Measurements from ENCODE around the gene CDK5RAP3.

Gene CDK5RAP3

GRCh38 chr17:47970725-47971499, at the start of gene CDK5RAP3:
CDK5RAP3 (plus strand) TSS chr17:47971113; CDS start chr17:47971147, 34 bp downstream.
- CTCF ChIA-PET: interaction anchor here (0.6 to 21.9 kb wide), 30 partner anchors 8 to 814 kb away, joined by 3 to 592 read pairs (median 4); partner anchors contain the start of genes PNPO, PRR15L, SCRN2 and SNX11
- peak within 1 kb of the TSS; percentile 87 for H3K4me3 ChIP-seq (ENCODE audit: low read depth, low read length)
- H3K9me3 ChIP-seq (ENCODE audit: control insufficient read depth, insufficient read depth, low read depth, low read length): no peaks in the 10 kb centered on the region
- peak within 1 kb of the TSS; percentile 69; the same call in 1 of the 2 replicates for H3K27ac ChIP-seq (ENCODE audit: extremely low read depth, low read depth, low read length)
- H3K4me1 ChIP-seq (ENCODE audit: control insufficient read depth, insufficient read depth, low read length): peaks cover 7% of the 10 kb centered on the region; the same call in 1 of the 2 replicates
- H3K36me3 ChIP-seq (ENCODE audit: control insufficient read depth in 2 of 2, insufficient read depth in 1 of 2, low read length in 2 of 2): peaks cover 8 to 34% of the 10 kb centered on the region in 2 experiments
- POLR2A ChIA-PET: interaction anchor here (0.5 to 3.1 kb wide), 32 partner anchors 8 to 1381 kb away, joined by 3 to 37 read pairs (median 4); partner anchors contain the start of genes KPNB1, LRRC46, MRPL10 and NFE2L1
- TF ChIP-seq FEZF1 (tag by site-specific recombination; IDR thresholded peaks at IDR 0.05) (peak; percentile 25; the same call in 1 of the 2 replicates), ZNF140 (tag by site-specific recombination; IDR thresholded peaks at IDR 0.05) (no peak), ZNF664 (tag by site-specific recombination; IDR thresholded peaks at IDR 0.05) (no peak), ZNF169 (tag by site-specific recombination; IDR thresholded peaks at IDR 0.05) (no peak; the same call in 1 of the 2 replicates), PRDM10 (tag by site-specific recombination; IDR thresholded peaks at IDR 0.05) (peak; percentile 90), SETDB1 (IDR thresholded peaks at IDR 0.05; ENCODE audit: insufficient read length, low read length) (peak; percentile 61), ZBTB49 (tag by site-specific recombination; IDR thresholded peaks at IDR 0.05; ENCODE audit: low read depth) (no peak), ZNF518A (tag by site-specific recombination; conservative IDR thresholded peaks at IDR 0.05; ENCODE audit: low read depth) (0 out of 2 replicates have a peak, but pooled peaks have one; percentile 16), ZNF555 (tag by site-specific recombination; conservative IDR thresholded peaks at IDR 0.05) (no peak), ZNF76 (tag by site-specific recombination; IDR thresholded peaks at IDR 0.05; ENCODE audit: borderline replicate concordance, low read depth) (peak; percentile 73), ZNF529 (tag by site-specific recombination; IDR thresholded peaks at IDR 0.05; ENCODE audit: insufficient replicate concordance) (no peak), ZNF768 (tag by site-specific recombination; IDR thresholded peaks at IDR 0.05) (no peak; the same call in 1 of the 2 replicates), ZNF776 (tag by site-specific recombination; IDR thresholded peaks at IDR 0.05; ENCODE audit: borderline replicate concordance) (no peak), ZNF623 (tag by site-specific recombination; IDR thresholded peaks at IDR 0.05) (no peak), ZEB2 (tag by site-specific recombination; IDR thresholded peaks at IDR 0.05) (peak; percentile 64), TCF7L2 (IDR thresholded peaks at IDR 0.05; ENCODE audit: borderline replicate concordance, low read depth, low read length) (no peak), RBAK (tag by site-specific recombination; IDR thresholded peaks at IDR 0.05) (no peak; the same call in 1 of the 2 replicates), ZNF37A (tag by site-specific recombination; IDR thresholded peaks at IDR 0.05) (no peak), ZNF701 (tag by site-specific recombination; IDR thresholded peaks at IDR 0.05) (no peak), ZNF404 (tag by site-specific recombination; IDR thresholded peaks at IDR 0.05) (no peak), ZNF558 (tag by site-specific recombination; IDR thresholded peaks at IDR 0.05) (no peak), AEBP2 (tag by site-specific recombination; IDR thresholded peaks at IDR 0.05; ENCODE audit: borderline replicate concordance) (no peak; the same call in 1 of the 2 replicates), WT1 (tag by site-specific recombination; IDR thresholded peaks at IDR 0.05) (peak; percentile 70; the same call in 1 of the 2 replicates), ZNF394 (tag by site-specific recombination; IDR thresholded peaks at IDR 0.05; ENCODE audit: borderline replicate concordance) (0 out of 2 replicates have a peak, but pooled peaks have one; percentile 19)
